ENCODE measurements around the gene TFB2M. TPM values are rescaled to one million over a fixed set of nuclear protein-coding genes. Genes with fewer than 3 reads are reported as not detected.
"Not testable (repeated sequence)": the region's sequence is repeated elsewhere in the genome, so short reads cannot be mapped to it uniquely, and the experiment has no call there.

Gene TFB2M
- total RNA-seq, 3 donors from 2014 or later (not counting 1 experiment from before 2014, with no cell fraction given) = 13.4 to 15.1 (median 15.1) TPM

- Histone ChIP-seq H3K36me3 (ENCODE audit: control insufficient read depth, insufficient read depth, low read length) (peaks cover 16% of the 10 kb centered on the region), H3K27me3 (ENCODE audit: control insufficient read depth, insufficient read depth, low read length) (no peaks in the 10 kb centered on the region), H3K27ac (ENCODE audit: low read length) (no peak overlapping the region), H3K4me1 (ENCODE audit: control insufficient read depth, insufficient read depth, low read length) (no peaks in the 10 kb centered on the region), H3K4me3 (ENCODE audit: low read length) (no peak overlapping the region), H3K9me3 (ENCODE audit: control insufficient read depth, insufficient read depth, low read length) (peaks cover 6% of the 10 kb centered on the region)
- peaks cover 16 to 26% of the 10 kb centered on the region in 2 donors for H3K4me1 Mint-ChIP-seq
- peaks cover 0 to 6% of the 10 kb centered on the region in 2 donors for H3K9me3 Mint-ChIP-seq
- no peak for DNase-seq
- H3K27ac Mint-ChIP-seq = no peak overlapping the region
- no peaks in the 10 kb centered on the region for H3K27me3 Mint-ChIP-seq (ENCODE audit: low read depth in 2 of 2)
- no peak for TF ChIP-seq CTCF (IDR thresholded peaks at IDR 0.05)
- intact Hi-C loops (cut with micrococcal nuclease) = no loop called here
- peaks cover 7% of the 10 kb centered on the region for H3K36me3 Mint-ChIP-seq
- H3K4me3 Mint-ChIP-seq = no peak overlapping the region
- ATAC-seq = no peak
Observed at GRCh38 chr1:246591047-246591446, 25.0 kb upstream of the TFB2M start.

GRCh38 chr1:246589919-246590318, 23.9 kb upstream of the TFB2M start:
- H3K9me3 ChIP-seq (ENCODE audit: control insufficient read depth, insufficient read depth, low read length); H3K36me3 Mint-ChIP-seq; H3K27ac ChIP-seq (ENCODE audit: low read length); H3K27ac Mint-ChIP-seq; DNase-seq; H3K4me3 Mint-ChIP-seq; H3K4me1 ChIP-seq (ENCODE audit: control insufficient read depth, insufficient read depth, low read length); H3K4me3 ChIP-seq (ENCODE audit: low read length); intact Hi-C loops (cut with micrococcal nuclease); H3K27me3 ChIP-seq (ENCODE audit: control insufficient read depth, insufficient read depth, low read length); H3K27me3 Mint-ChIP-seq (ENCODE audit: low read depth in 2 of 2); H3K9me3 Mint-ChIP-seq; ATAC-seq: not testable (repeated sequence)
- peaks cover 10 to 24% of the 10 kb centered on the region in 2 donors for H3K4me1 Mint-ChIP-seq
- 100% methylated on average over 9 of the region's 10 CpGs for WGBS (ENCODE audit: insufficient coverage)
- peaks cover 15% of the 10 kb centered on the region for H3K36me3 ChIP-seq (ENCODE audit: control insufficient read depth, insufficient read depth, low read length)

- no peaks in the 10 kb centered on the region for H3K27me3 Mint-ChIP-seq (ENCODE audit: low read depth in 2 of 2)
- DNase-seq = no peak
- no peak for TF ChIP-seq CTCF (IDR thresholded peaks at IDR 0.05)
- 71% methylated on average over 1 of the region's 2 CpGs for WGBS (ENCODE audit: insufficient coverage)
- Histone ChIP-seq H3K9me3 (ENCODE audit: control insufficient read depth, insufficient read depth, low read length) (peaks cover 6% of the 10 kb centered on the region), H3K27ac (ENCODE audit: low read length) (no peak overlapping the region), H3K27me3 (ENCODE audit: control insufficient read depth, insufficient read depth, low read length) (no peaks in the 10 kb centered on the region), H3K36me3 (ENCODE audit: control insufficient read depth, insufficient read depth, low read length) (peaks cover 27% of the 10 kb centered on the region), H3K4me3 (ENCODE audit: low read length) (no peak overlapping the region), H3K4me1 (ENCODE audit: control insufficient read depth, insufficient read depth, low read length) (no peaks in the 10 kb centered on the region)
- no peak overlapping the region for H3K4me3 Mint-ChIP-seq
- H3K4me1 Mint-ChIP-seq = peaks cover 16 to 33% of the 10 kb centered on the region in 2 donors
- peak overlapping the region in 1 of 2 donors; percentile 29 for H3K27ac Mint-ChIP-seq
- intact Hi-C loops (cut with micrococcal nuclease) = no loop called here
- no peak for ATAC-seq
- peaks cover 0 to 6% of the 10 kb centered on the region in 2 donors for H3K9me3 Mint-ChIP-seq
- peaks cover 7% of the 10 kb centered on the region for H3K36me3 Mint-ChIP-seq
Observed at GRCh38 chr1:246588159-246588721, 22.2 kb upstream of the TFB2M start.

GRCh38 chr1:246587606-246588005, 21.5 kb upstream of the TFB2M start:
- Histone ChIP-seq H3K4me1 (ENCODE audit: control insufficient read depth, insufficient read depth, low read length) (no peaks in the 10 kb centered on the region), H3K4me3 (ENCODE audit: low read length) (no peak overlapping the region), H3K27me3 (ENCODE audit: control insufficient read depth, insufficient read depth, low read length) (no peaks in the 10 kb centered on the region), H3K36me3 (ENCODE audit: control insufficient read depth, insufficient read depth, low read length) (peaks cover 29% of the 10 kb centered on the region), H3K9me3 (ENCODE audit: control insufficient read depth, insufficient read depth, low read length) (peaks cover 6% of the 10 kb centered on the region), H3K27ac (ENCODE audit: low read length) (no peak overlapping the region)
- Mint-ChIP-seq H3K4me1 (peaks cover 23 to 40% of the 10 kb centered on the region in 2 donors), H3K27me3 (ENCODE audit: low read depth in 2 of 2) (no peaks in the 10 kb centered on the region), H3K9me3 (peaks cover 0 to 6% of the 10 kb centered on the region in 2 donors), H3K4me3 (no peak overlapping the region), H3K27ac (peak overlapping the region in 1 of 2 donors; percentile 29), H3K36me3 (peaks cover 7% of the 10 kb centered on the region)
- 79% methylated on average over 3 of the region's 3 CpGs for WGBS (ENCODE audit: insufficient coverage)
- TF ChIP-seq CTCF (IDR thresholded peaks at IDR 0.05) = no peak
- no peak for DNase-seq
- intact Hi-C loops (cut with micrococcal nuclease) = no loop called here
- ATAC-seq = no peak
